NB4 (cell line): ENCODE results near the gene HEPACAM2.

Source experiments
- CTCF ChIP-seq: IDR thresholded peaks from one replicate; pipeline ENCODE4 v1.5.1; 2012; ENCODE audit warnings: low read depth, low read length
- POLR2A ChIP-seq: IDR thresholded peaks from 2 replicates; pipeline ENCODE4 v1.6.1; 2011; ENCODE audit warnings: mild to moderate bottlenecking; ENCODE audit not compliant: insufficient read length; ENCODE audit errors: extremely low read depth
- TF ChIP-seq, protein P1 (sequence below): IDR thresholded peaks from 2 replicates; pipeline ENCODE4 v1.6.1; 2011; ENCODE audit warnings: low read depth, low read length

GRCh38 chr7:93249491-93250148 is 23.4 kb upstream of the HEPACAM2 start:
- TF ChIP-seq POLR2A (no peak), CTCF (no peak)
- TF ChIP-seq, protein P1, sequence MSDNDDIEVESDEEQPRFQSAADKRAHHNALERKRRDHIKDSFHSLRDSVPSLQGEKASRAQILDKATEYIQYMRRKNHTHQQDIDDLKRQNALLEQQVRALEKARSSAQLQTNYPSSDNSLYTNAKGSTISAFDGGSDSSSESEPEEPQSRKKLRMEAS, result no peak
